ENCODE data around the gene OSBPL2.

DNA sequence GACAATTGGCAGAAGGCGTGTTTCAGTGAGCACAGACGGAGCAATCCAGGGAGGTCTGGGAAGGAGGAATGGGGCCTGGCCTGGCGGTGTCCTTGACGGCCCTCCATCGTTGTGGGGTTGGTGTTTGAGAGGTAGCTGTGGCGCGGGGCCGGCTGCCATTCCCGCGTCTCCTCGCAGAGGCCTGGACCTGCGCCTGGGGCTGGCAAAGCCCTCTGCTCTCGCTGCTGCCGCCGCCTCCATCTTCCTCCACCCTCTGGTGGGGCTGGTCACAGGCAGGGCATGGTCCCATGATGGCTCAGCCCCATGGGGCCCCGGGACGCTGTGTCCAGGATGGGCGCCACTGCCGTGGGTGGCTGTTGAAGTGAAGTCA lies 7.6 kb downstream of the OSBPL2 start:
- TF ChIP-seq, protein P1, sequence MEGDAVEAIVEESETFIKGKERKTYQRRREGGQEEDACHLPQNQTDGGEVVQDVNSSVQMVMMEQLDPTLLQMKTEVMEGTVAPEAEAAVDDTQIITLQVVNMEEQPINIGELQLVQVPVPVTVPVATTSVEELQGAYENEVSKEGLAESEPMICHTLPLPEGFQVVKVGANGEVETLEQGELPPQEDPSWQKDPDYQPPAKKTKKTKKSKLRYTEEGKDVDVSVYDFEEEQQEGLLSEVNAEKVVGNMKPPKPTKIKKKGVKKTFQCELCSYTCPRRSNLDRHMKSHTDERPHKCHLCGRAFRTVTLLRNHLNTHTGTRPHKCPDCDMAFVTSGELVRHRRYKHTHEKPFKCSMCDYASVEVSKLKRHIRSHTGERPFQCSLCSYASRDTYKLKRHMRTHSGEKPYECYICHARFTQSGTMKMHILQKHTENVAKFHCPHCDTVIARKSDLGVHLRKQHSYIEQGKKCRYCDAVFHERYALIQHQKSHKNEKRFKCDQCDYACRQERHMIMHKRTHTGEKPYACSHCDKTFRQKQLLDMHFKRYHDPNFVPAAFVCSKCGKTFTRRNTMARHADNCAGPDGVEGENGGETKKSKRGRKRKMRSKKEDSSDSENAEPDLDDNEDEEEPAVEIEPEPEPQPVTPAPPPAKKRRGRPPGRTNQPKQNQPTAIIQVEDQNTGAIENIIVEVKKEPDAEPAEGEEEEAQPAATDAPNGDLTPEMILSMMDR (IDR thresholded peaks at IDR 0.05), result no peak
- TF ChIP-seq POLR2A (IDR thresholded peaks at IDR 0.05) (no peak), EP300 (IDR thresholded peaks at IDR 0.05) (no peak)
